GM12878 (cell line): ENCODE data around the gene CASP10. TPM values are rescaled to one million over a fixed set of nuclear protein-coding genes. Genes with fewer than 3 reads are reported as not detected.

ENCODE experiments used
- ATAC-seq: fragments of 200-7000 bp; cut with Tn5 transposase; 3 replicates; pipeline ENCODE4 v1.9.1; 2020; ENCODE audit warnings: mild to moderate bottlenecking, moderate library complexity
- BruUV-seq: library from RNA; stranded (reverse); fragments of 400-500 nt; replicated peaks from 2 replicates; lab custom pipeline; 2021; lab: Mats Ljungman, UMichigan
- CTCF ChIA-PET: fragments of 300-600 bp; sonication (Branson Sonifier 250); formaldehyde crosslinking; extraction: SDS; loops from one replicate; lab custom pipeline; 2021; ENCODE audit warnings: inconsistent platforms; lab: Yijun Ruan, JAX
- POLR2A ChIA-PET: fragments of 350-600 bp; formaldehyde crosslinking; extraction: SDS; loops from one replicate; lab custom pipeline; 2021; ENCODE audit warnings: inconsistent platforms; lab: Charles Lee
- RAD21 ChIA-PET: fragments of 300-600 bp; sonication (Branson Sonifier 250); formaldehyde crosslinking; loops from one replicate; lab custom pipeline; 2023; ENCODE audit warnings: antibody characterized with exemption; ENCODE audit not compliant: unreplicated experiment; lab: Charles Lee
- SMC1A ChIA-PET: fragments of 300-600 bp; sonication (Branson Sonifier 250); formaldehyde crosslinking; loops from one replicate; lab custom pipeline; 2023; ENCODE audit not compliant: unreplicated experiment, uncharacterized antibody; lab: Charles Lee
- DNase-seq: peaks from one replicate; pipeline ENCODE4 v3.0.0-alpha.2; 2011; ENCODE audit warnings: low read depth, low spot score
- FAIRE-seq: peaks from 3 replicates; lab custom pipeline; 2011; peaks lifted over from hg19 to GRCh38; lab: Jason Lieb, UNC
- H2AFZ ChIP-seq: 2 replicates; pipeline ENCODE4 v1.6.0; 2011; ENCODE audit warnings: low read depth, low read length, control low read depth; ENCODE audit not compliant: control insufficient read depth
- H3K27ac ChIP-seq: 2 replicates; pipeline ENCODE4 v1.5.1; 2011; ENCODE audit warnings: control low read depth; ENCODE audit not compliant: control insufficient read depth, insufficient read depth
- H3K27me3 ChIP-seq, 2 experiments: replicated peaks in 1 of 2; 2 replicates each; pipeline versions ENCODE4 v1.6.0 to v1.6.1; 2011; ENCODE audit warnings: low read length in 1 of 2; ENCODE audit not compliant: control insufficient read depth in 2 of 2, insufficient read depth in 2 of 2
- H3K36me3 ChIP-seq, 2 experiments: 2 replicates each; pipeline ENCODE4 v1.5.1; 2011; ENCODE audit warnings: low read length in 1 of 2; ENCODE audit not compliant: control insufficient read depth in 2 of 2, insufficient read depth in 2 of 2
- H3K4me1 ChIP-seq: 2 replicates; pipeline ENCODE4 v1.6.1; 2011; ENCODE audit warnings: mild to moderate bottlenecking, low read length, moderate library complexity, mixed read lengths; ENCODE audit not compliant: control insufficient read depth, insufficient read depth
- H3K4me2 ChIP-seq: 2 replicates; pipeline ENCODE4 v1.6.0; 2011; ENCODE audit warnings: control low read depth; ENCODE audit not compliant: control insufficient read depth, insufficient read depth
- H3K4me3 ChIP-seq: fragments of 200-600 bp; sonication (generic); 2 replicates; pipeline ENCODE4 v1.5.1; 2016
- H3K79me2 ChIP-seq: 2 replicates; pipeline ENCODE4 v1.6.0; 2011; ENCODE audit warnings: low read length; ENCODE audit not compliant: control insufficient read depth, insufficient read depth
- H3K9ac ChIP-seq: 2 replicates; pipeline ENCODE4 v1.8.0; 2011; ENCODE audit warnings: low read length, control low read depth, mixed read lengths; ENCODE audit not compliant: control insufficient read depth, insufficient read depth
- H3K9me3 ChIP-seq: replicated peaks from 3 replicates; pipeline ENCODE4 v1.5.1; 2011; ENCODE audit warnings: mild to moderate bottlenecking, low read length; ENCODE audit not compliant: control insufficient read depth, insufficient read depth
- H4K20me1 ChIP-seq: 2 replicates; pipeline ENCODE4 v1.6.0; 2011; ENCODE audit not compliant: control insufficient read depth, insufficient read depth
- ATF2 ChIP-seq: IDR thresholded peaks from 2 replicates; pipeline ENCODE4 v1.6.1; 2012; ENCODE audit warnings: low read length, inconsistent platforms
- BCLAF1 ChIP-seq: fragments of 450-650 bp; IDR thresholded peaks from 2 replicates; pipeline ENCODE4 v1.6.1; 2017; ENCODE audit warnings: antibody characterized with exemption, mild to moderate bottlenecking, moderate library complexity
- BHLHE40 ChIP-seq, 2 experiments: fragments of 450-650 bp in 1 of 2; IDR thresholded peaks; 2 replicates each; pipeline ENCODE4 v1.6.1; 2011 to 2017; ENCODE audit warnings: low read depth in 2 of 2, borderline replicate concordance in 1 of 2, improper control_type of control experiment in 1 of 2, low read length in 1 of 2, mild to moderate bottlenecking in 1 of 2
- CBFB ChIP-seq: IDR thresholded peaks from 2 replicates; pipeline ENCODE4 v1.6.1; 2016; ENCODE audit warnings: antibody characterized with exemption, low read depth
- ESRRA ChIP-seq: IDR thresholded peaks from 2 replicates; pipeline ENCODE4 v1.6.1; 2012; ENCODE audit warnings: mild to moderate bottlenecking, low read length, improper control_type of control experiment
- KLF5 ChIP-seq: fragments of 450-650 bp; IDR thresholded peaks from 2 replicates; pipeline ENCODE4 v1.6.1; 2014; ENCODE audit warnings: mild to moderate bottlenecking; ENCODE audit not compliant: partially characterized antibody
- MLLT1 ChIP-seq: fragments of 450-650 bp; IDR thresholded peaks from 2 replicates; pipeline ENCODE4 v1.6.1; 2016; ENCODE audit warnings: mild to moderate bottlenecking
- MTA3 ChIP-seq: IDR thresholded peaks from 2 replicates; pipeline ENCODE4 v1.6.1; 2012; ENCODE audit warnings: low read length, inconsistent platforms, borderline replicate concordance
- SIX5 ChIP-seq: IDR thresholded peaks from 2 replicates; pipeline ENCODE4 v1.6.1; 2011; ENCODE audit warnings: mild to moderate bottlenecking, low read depth, low read length, moderate library complexity; ENCODE audit not compliant: severe bottlenecking
- SMAD5 ChIP-seq: IDR thresholded peaks from 2 replicates; pipeline ENCODE4 v1.6.1; 2016; ENCODE audit warnings: antibody characterized with exemption, low read depth
- SUZ12 ChIP-seq: fragments of 200-600 bp; sonication (generic); IDR thresholded peaks from one replicate; pipeline ENCODE4 v1.6.1; 2018; ENCODE audit warnings: antibody characterized with exemption, mild to moderate bottlenecking; ENCODE audit not compliant: unreplicated experiment
- ZBTB33 ChIP-seq: fragments of 450-650 bp; IDR thresholded peaks from 2 replicates; pipeline ENCODE4 v1.6.1; 2017; ENCODE audit warnings: mild to moderate bottlenecking
- WGBS: methylation state at CpG from one replicate; pipeline ENCODE4 v1.1.6; 2016; ENCODE audit warnings: low lambda C conversion rate; ENCODE audit not compliant: insufficient replicate concordance, insufficient coverage; ENCODE audit errors: missing lambda C conversion rate; 5-methylcytosine and 5-hydroxymethylcytosine counted together
- in situ Hi-C: fragments of 300-500 bp; cut with MboI; formaldehyde crosslinking; loops from 9 replicates; pipeline ENCODE4 v1.14.3; 2018; ENCODE audit warnings: mixed read lengths
- intact Hi-C: fragments of 100-400 bp; cut with micrococcal nuclease; formaldehyde crosslinking; loops from one replicate; pipeline ENCODE4 v1.14.2; 2022; ENCODE audit not compliant: unreplicated experiment
- polyA plus RNA-seq, 11 experiments: library from polyadenylated mRNA; depleted of rRNA in 4 of 11; unstranded in 6 of 11; stranded (reverse) in 5 of 11; fragments of >200 nt; fragmentation: Nextera tagmentation in 4 of 11; fragmentation: Illumina TruSeq in 1 of 11; extraction: Ambion mirVana in 4 of 11; extraction: Trizol in 1 of 11; gene quantifications; 1 replicate in 1 of 11; 2 replicates in 10 of 11; pipeline versions ENCODE4 v1.2.1 to v1.2.3, GENCODE V29; 2011 to 2016; ENCODE audit warnings: inconsistent platforms in 2 of 11, missing spikeins in 2 of 11, low read depth in 1 of 11
- total RNA-seq, 4 experiments: library from RNA; depleted of rRNA in 3 of 4; stranded (reverse); fragments of >200 nt in 3 of 4; fragmentation: Illumina TruSeq in 1 of 4; extraction: Trizol in 1 of 4; gene quantifications; 2 replicates each; pipeline versions ENCODE4 v1.2.1 to v1.2.3, GENCODE V29; 2013 to 2021
- TF ChIP-seq, protein P1 (sequence below): fragments of 450-650 bp; IDR thresholded peaks from 2 replicates; pipeline ENCODE4 v1.6.1; 2017; ENCODE audit warnings: mild to moderate bottlenecking, low read depth, inconsistent platforms; ENCODE audit not compliant: poor library complexity, severe bottlenecking

Gene CASP10
- total and polyA plus RNA-seq, 10 of the 15 experiments (the other 5 are each of a cell fraction or from before 2014, with no cell fraction given), result 7.2 to 14.1 (median 10.8) TPM

DNA sequence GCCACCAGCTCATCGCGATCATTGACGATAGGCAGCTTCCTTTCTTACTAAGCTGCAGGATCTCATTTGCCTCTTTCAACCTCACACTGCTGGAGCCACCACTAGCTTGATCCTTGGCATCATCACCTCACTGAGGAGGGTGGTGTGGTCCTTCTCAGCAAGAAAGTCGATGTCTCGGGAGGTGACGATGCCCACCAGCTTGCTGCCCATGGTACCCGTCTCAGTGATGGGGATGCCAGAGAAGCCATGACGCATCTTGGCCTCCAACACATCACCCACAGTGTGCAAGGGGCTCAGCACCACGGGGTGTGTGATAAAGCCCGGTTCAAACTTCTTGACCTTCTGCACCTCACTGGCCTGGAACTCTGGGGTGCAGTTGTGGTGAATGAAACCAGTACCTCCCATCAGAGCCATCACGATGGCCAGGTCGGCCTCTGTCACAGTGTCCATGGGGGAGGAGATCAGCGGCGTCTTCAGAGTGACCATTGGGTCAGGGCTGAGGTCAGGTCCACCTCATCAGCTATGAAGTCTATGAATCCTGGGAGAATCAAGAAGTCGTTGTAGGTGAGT, 44.5 kb upstream of the CASP10 start:
- intact Hi-C loops (loop anchor here (10.0 kb wide), 1 partner anchor 1184 kb away; the partner anchor contains the start of genes MAIP1 and TYW5), in situ Hi-C loops (no loop called here)
- SMC1A ChIA-PET, result no interaction called here
- H3K4me2 ChIP-seq, result no peak overlapping the region
- POLR2A ChIA-PET, result no interaction called here
- FAIRE-seq (no peak), ATAC-seq (no peak), DNase-seq (no peak)
- H3K27me3 ChIP-seq, result no peaks in the 10 kb centered on the region
- H3K27ac ChIP-seq, result no peak overlapping the region
- no peak overlapping the region for H3K9ac ChIP-seq
- no peaks in the 10 kb centered on the region for H3K4me1 ChIP-seq
- no peaks in the 10 kb centered on the region for H3K9me3 ChIP-seq
- RAD21 ChIA-PET, result no interaction called here
- no TSS peak for BruUV-seq
- H2AFZ ChIP-seq, result no peak overlapping the region
- H3K4me3 ChIP-seq, result no peak overlapping the region
- CTCF ChIA-PET, result interaction anchor here (0.8 kb wide), 1 partner anchor 20 kb away, joined by 4 read pairs; no protein-coding TSS in a partner anchor
- peaks cover 24 to 31% of the 10 kb centered on the region in 2 experiments for H3K36me3 ChIP-seq
- H3K79me2 ChIP-seq, result peaks cover 48% of the 10 kb centered on the region
- WGBS, result 93% methylated on average over 15 of the region's 15 CpGs
- H4K20me1 ChIP-seq, result no peaks in the 10 kb centered on the region; the same call in 1 of the 2 replicates
- no peak for TF ChIP-seq SUZ12
- TF ChIP-seq MLLT1, result 0 out of 2 replicates have a peak, but pooled peaks have one; percentile 2
- TF ChIP-seq ESRRA, result no peak
- TF ChIP-seq BHLHE40 (IDR thresholded peaks at IDR 0.05; ENCODE audit: borderline replicate concordance in 1 of 2, low read depth in 2 of 2, low read length in 1 of 2), result no peak
- no peak for TF ChIP-seq ATF2
- TF ChIP-seq KLF5, result no peak
- no peak for TF ChIP-seq SIX5
- no peak for TF ChIP-seq SMAD5
- TF ChIP-seq CBFB, result no peak
- TF ChIP-seq ZBTB33, result no peak
- TF ChIP-seq, protein P1, sequence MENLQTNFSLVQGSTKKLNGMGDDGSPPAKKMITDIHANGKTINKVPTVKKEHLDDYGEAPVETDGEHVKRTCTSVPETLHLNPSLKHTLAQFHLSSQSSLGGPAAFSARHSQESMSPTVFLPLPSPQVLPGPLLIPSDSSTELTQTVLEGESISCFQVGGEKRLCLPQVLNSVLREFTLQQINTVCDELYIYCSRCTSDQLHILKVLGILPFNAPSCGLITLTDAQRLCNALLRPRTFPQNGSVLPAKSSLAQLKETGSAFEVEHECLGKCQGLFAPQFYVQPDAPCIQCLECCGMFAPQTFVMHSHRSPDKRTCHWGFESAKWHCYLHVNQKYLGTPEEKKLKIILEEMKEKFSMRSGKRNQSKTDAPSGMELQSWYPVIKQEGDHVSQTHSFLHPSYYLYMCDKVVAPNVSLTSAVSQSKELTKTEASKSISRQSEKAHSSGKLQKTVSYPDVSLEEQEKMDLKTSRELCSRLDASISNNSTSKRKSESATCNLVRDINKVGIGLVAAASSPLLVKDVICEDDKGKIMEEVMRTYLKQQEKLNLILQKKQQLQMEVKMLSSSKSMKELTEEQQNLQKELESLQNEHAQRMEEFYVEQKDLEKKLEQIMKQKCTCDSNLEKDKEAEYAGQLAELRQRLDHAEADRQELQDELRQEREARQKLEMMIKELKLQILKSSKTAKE, result no peak
- TF ChIP-seq MTA3, result no peak
- no peak for TF ChIP-seq BCLAF1
